Stimulated activated naive CD8-positive, alpha-beta T cell treated with anti-CD3 and anti-CD28 coated beads, Interleukin-15, Interleukin-2, amounts not matched to agents 100 U/mL and 50 U/mL, for 24 hours (primary cell): ENCODE data around the gene CXCL14.
"Not testable (repeated sequence)": the region's sequence is repeated elsewhere in the genome, so short reads cannot be mapped to it uniquely, and the experiment has no call there.

Experiments
- ATAC-seq: fragments of 150-1000 bp; cut with Tn5 transposase; one replicate; pipeline ENCODE4 v1.10.0; 2021
- DNase-seq: peaks from one replicate; pipeline ENCODE4 v3.0.0; 2021

Gene CXCL14

GRCh38 chr5:135543001-135543484 lies 35.7 kb downstream of the CXCL14 start:
- DNase-seq: no peak
- no peak for ATAC-seq

- DNase-seq (no peak), ATAC-seq (no peak)
Measured at GRCh38 chr5:135541807-135542502, 36.8 kb downstream of the CXCL14 start.

- ATAC-seq: no peak
- DNase-seq: no peak
Measured at GRCh38 chr5:135539430-135540005, 39.3 kb downstream of the CXCL14 start.

- ATAC-seq (no peak), DNase-seq (no peak)
Measured at GRCh38 chr5:135538261-135538660, 40.5 kb downstream of the CXCL14 start.

GRCh38 chr5:135537745-135538144 lies 41.0 kb downstream of the CXCL14 start:
- no peak for ATAC-seq

GRCh38 chr5:135537271-135537670 lies 41.5 kb downstream of the CXCL14 start:
- DNase-seq (no peak), ATAC-seq (no peak)

More at GRCh38 chr5:135537745-135538144, 41.0 kb downstream of the CXCL14 start:
- no peak for DNase-seq

- ATAC-seq: no peak
- no peak for DNase-seq
Measured at GRCh38 chr5:135535820-135536801, 42.7 kb downstream of the CXCL14 start, which contains the start of gene NEUROG1. NEUROG1 (minus strand) TSS chr5:135535964; CDS start chr5:135535690, 274 bp downstream.

- DNase-seq: no peak
- no peak for ATAC-seq
Measured at GRCh38 chr5:135535420-135535819, 43.4 kb downstream of the CXCL14 start.

- no peak for DNase-seq
- ATAC-seq: no peak
Measured at GRCh38 chr5:135534609-135535419, 44.0 kb downstream of the CXCL14 start.

- DNase-seq: no peak
- ATAC-seq: no peak
Measured at GRCh38 chr5:135533794-135534193, 45.0 kb downstream of the CXCL14 start.

GRCh38 chr5:135533334-135533733 lies 45.5 kb downstream of the CXCL14 start:
- DNase-seq: no peak

GRCh38 chr5:135529576-135529975 lies 49.2 kb downstream of the CXCL14 start:
- ATAC-seq, DNase-seq: not testable (repeated sequence)

More at GRCh38 chr5:135533334-135533733, 45.5 kb downstream of the CXCL14 start:
- no peak for ATAC-seq

GRCh38 chr5:135526924-135527323 lies 51.9 kb downstream of the CXCL14 start:
- DNase-seq (no peak), ATAC-seq (no peak)

GRCh38 chr5:135521964-135522363 lies 56.8 kb downstream of the CXCL14 start:
- ATAC-seq (no peak), DNase-seq (no peak)
